H9 (cell line): ENCODE data around the gene SPECC1. TPM values are rescaled to one million over a fixed set of nuclear protein-coding genes. Genes with fewer than 3 reads are reported as not detected.
A peak's percentile ranks its signal among the peaks of the same experiment; 100 is the strongest.

ENCODE experiments used
- DNase-seq: peaks from one replicate; pipeline ENCODE4 v3.0.0-alpha.2; 2017
- H2AFZ ChIP-seq: one replicate; pipeline ENCODE4 v1.6.1; 2013; ENCODE audit warnings: mild to moderate bottlenecking, low read length, control low read depth, moderate library complexity
- H2AK5ac ChIP-seq: 2 replicates; pipeline ENCODE4 v1.6.1; 2013; ENCODE audit warnings: low read length, control low read depth, mixed read lengths; ENCODE audit not compliant: insufficient read length
- H2BK120ac ChIP-seq: one replicate; pipeline ENCODE4 v1.6.1; 2013; ENCODE audit warnings: low read depth, mild to moderate bottlenecking, low read length, control low read depth, inconsistent platforms; ENCODE audit not compliant: poor library complexity, severe bottlenecking
- H2BK12ac ChIP-seq: 2 replicates; pipeline ENCODE4 v1.6.1; 2013; ENCODE audit warnings: low read length, control low read depth, mixed read lengths, low read depth; ENCODE audit not compliant: insufficient read length
- H2BK15ac ChIP-seq: 2 replicates; pipeline ENCODE4 v1.6.1; 2013; ENCODE audit warnings: low read depth, low read length, control low read depth
- H2BK20ac ChIP-seq: one replicate; pipeline ENCODE4 v1.6.1; 2013; ENCODE audit warnings: low read depth, mild to moderate bottlenecking, low read length, control low read depth, inconsistent platforms; ENCODE audit not compliant: poor library complexity, severe bottlenecking
- H2BK5ac ChIP-seq: 2 replicates; pipeline ENCODE4 v1.6.1; 2013; ENCODE audit warnings: low read length, control low read depth, mixed read lengths; ENCODE audit not compliant: insufficient read length
- H3K14ac ChIP-seq: 2 replicates; pipeline ENCODE4 v1.6.1; 2013; ENCODE audit warnings: low read length, control low read depth; ENCODE audit not compliant: insufficient read depth
- H3K18ac ChIP-seq: 2 replicates; pipeline ENCODE4 v1.6.1; 2013; ENCODE audit warnings: low read depth, mild to moderate bottlenecking, mixed read lengths, low read length, control low read depth; ENCODE audit not compliant: insufficient read length
- H3K23ac ChIP-seq: 2 replicates; pipeline ENCODE4 v1.6.1; 2013; ENCODE audit warnings: low read length, control low read depth, mixed read lengths, low read depth; ENCODE audit not compliant: insufficient read length
- H3K23me2 ChIP-seq: 2 replicates; pipeline ENCODE4 v1.6.1; 2013; ENCODE audit warnings: low read depth, mild to moderate bottlenecking, mixed read lengths, low read length, control low read depth; ENCODE audit not compliant: insufficient read length, poor library complexity, severe bottlenecking
- H3K27ac ChIP-seq: 2 replicates; pipeline ENCODE4 v1.5.1; 2013; ENCODE audit warnings: low read length, control low read depth, mixed read lengths, low read depth; ENCODE audit not compliant: insufficient read length
- H3K27me3 ChIP-seq: 2 replicates; pipeline ENCODE4 v1.6.1; 2013; ENCODE audit warnings: low read length, control low read depth, inconsistent platforms; ENCODE audit not compliant: insufficient read depth
- H3K4ac ChIP-seq: 2 replicates; pipeline ENCODE4 v1.6.1; 2013; ENCODE audit warnings: low read depth, mild to moderate bottlenecking, control low read depth, inconsistent platforms, low read length, moderate library complexity
- H3K4me1 ChIP-seq: 2 replicates; pipeline ENCODE4 v1.6.1; 2013; ENCODE audit warnings: low read length, control low read depth, inconsistent platforms; ENCODE audit not compliant: insufficient read depth
- H3K4me2 ChIP-seq: 2 replicates; pipeline ENCODE4 v1.6.1; 2013; ENCODE audit warnings: low read length, control low read depth, mixed read lengths; ENCODE audit not compliant: insufficient read length, insufficient read depth
- H3K56ac ChIP-seq: 2 replicates; pipeline ENCODE4 v1.6.1; 2013; ENCODE audit warnings: low read depth, mild to moderate bottlenecking, mixed read lengths, low read length, control low read depth; ENCODE audit not compliant: insufficient read length
- H3K79me1 ChIP-seq: 2 replicates; pipeline ENCODE4 v1.6.1; 2013; ENCODE audit warnings: low read depth, mild to moderate bottlenecking, moderate library complexity, low read length, control low read depth, inconsistent platforms; ENCODE audit not compliant: insufficient read depth, poor library complexity, severe bottlenecking
- H3K79me2 ChIP-seq: 2 replicates; pipeline ENCODE4 v1.6.1; 2013; ENCODE audit warnings: low read length, control low read depth, inconsistent platforms; ENCODE audit not compliant: insufficient read depth
- H3K9ac ChIP-seq: 2 replicates; pipeline ENCODE4 v1.6.1; 2013; ENCODE audit warnings: low read length, control low read depth, mixed read lengths; ENCODE audit not compliant: insufficient read length; ENCODE audit errors: extremely low read depth
- H3K9me3 ChIP-seq: one replicate; pipeline ENCODE4 v1.6.1; 2013; ENCODE audit warnings: low read depth, low read length, inconsistent platforms; ENCODE audit not compliant: control insufficient read depth
- H3T11ph ChIP-seq: one replicate; pipeline ENCODE4 v1.6.1; 2013; ENCODE audit warnings: mild to moderate bottlenecking, low read length, control low read depth, inconsistent platforms
- H4K20me1 ChIP-seq: one replicate; pipeline ENCODE4 v1.6.1; 2013; ENCODE audit not compliant: control insufficient read depth, insufficient read length, insufficient read depth
- H4K5ac ChIP-seq: 2 replicates; pipeline ENCODE4 v1.6.1; 2013; ENCODE audit warnings: low read depth, mild to moderate bottlenecking, mixed read lengths, low read length, control low read depth; ENCODE audit not compliant: insufficient read length
- H4K8ac ChIP-seq: replicated peaks from 2 replicates; pipeline ENCODE4 v1.6.1; 2013; ENCODE audit warnings: low read length, control low read depth, mixed read lengths, low read depth; ENCODE audit not compliant: insufficient read length
- H4K91ac ChIP-seq: 2 replicates; pipeline ENCODE4 v1.6.1; 2013; ENCODE audit warnings: low read depth, mild to moderate bottlenecking, moderate library complexity, mixed read lengths, low read length, control low read depth; ENCODE audit not compliant: insufficient read length
- H3K27ac Mint-ChIP-seq, 3 experiments: 2 replicates in 2 of 3; 3 replicates in 1 of 3; pipeline ENCODE4 v1.8.0; 2020 to 2021; ENCODE audit warnings: mixed read lengths in 3 of 3, mild to moderate bottlenecking in 1 of 3, moderate library complexity in 1 of 3
- H3K27me3 Mint-ChIP-seq: 2 replicates; pipeline ENCODE4 v1.8.0; 2021; ENCODE audit warnings: low read depth, mild to moderate bottlenecking, moderate library complexity, mixed read lengths
- H3K36me3 Mint-ChIP-seq, 3 experiments: 2 replicates in 2 of 3; 3 replicates in 1 of 3; pipeline ENCODE4 v1.8.0; 2020 to 2021; ENCODE audit warnings: low read depth in 3 of 3, mixed read lengths in 3 of 3; ENCODE audit not compliant: insufficient read depth in 1 of 3
- H3K4me1 Mint-ChIP-seq, 2 experiments: 2 replicates each; pipeline ENCODE4 v1.8.0; 2020; ENCODE audit warnings: mixed read lengths in 2 of 2
- H3K4me3 Mint-ChIP-seq, 2 experiments: 2 replicates in 1 of 2; 3 replicates in 1 of 2; pipeline ENCODE4 v1.8.0; 2020 to 2021; ENCODE audit warnings: mild to moderate bottlenecking in 2 of 2, mixed read lengths in 2 of 2, moderate library complexity in 1 of 2
- H3K9me3 Mint-ChIP-seq, 2 experiments: 2 replicates in 1 of 2; 3 replicates in 1 of 2; pipeline ENCODE4 v1.8.0; 2020; ENCODE audit warnings: mild to moderate bottlenecking in 2 of 2, mixed read lengths in 2 of 2, moderate library complexity in 1 of 2
- WGBS: extraction: QIAGEN DNeasy Blood & Tissue Kit; methylation state at CpG from one replicate; pipeline ENCODE4 v1.1.7; 2013; ENCODE audit warnings: missing lambda C conversion rate, low lambda C conversion rate, mixed read lengths; ENCODE audit not compliant: insufficient read length; ENCODE audit errors: extremely low coverage; 5-methylcytosine and 5-hydroxymethylcytosine counted together
- total RNA-seq: library from RNA; stranded (reverse); gene quantifications from 2 replicates; pipeline ENCODE4 v1.2.1, GENCODE V29; 2021
- TF ChIP-seq, protein P1 (sequence below): fragments of 200-600 bp; sonication (generic); conservative IDR thresholded peaks from 3 replicates; pipeline ENCODE4 v1.8.0; 2021; ENCODE audit warnings: antibody characterized with exemption, mild to moderate bottlenecking

Gene SPECC1
- total RNA-seq, 1 experiment from 2014 or later = 65.7 TPM

DNA sequence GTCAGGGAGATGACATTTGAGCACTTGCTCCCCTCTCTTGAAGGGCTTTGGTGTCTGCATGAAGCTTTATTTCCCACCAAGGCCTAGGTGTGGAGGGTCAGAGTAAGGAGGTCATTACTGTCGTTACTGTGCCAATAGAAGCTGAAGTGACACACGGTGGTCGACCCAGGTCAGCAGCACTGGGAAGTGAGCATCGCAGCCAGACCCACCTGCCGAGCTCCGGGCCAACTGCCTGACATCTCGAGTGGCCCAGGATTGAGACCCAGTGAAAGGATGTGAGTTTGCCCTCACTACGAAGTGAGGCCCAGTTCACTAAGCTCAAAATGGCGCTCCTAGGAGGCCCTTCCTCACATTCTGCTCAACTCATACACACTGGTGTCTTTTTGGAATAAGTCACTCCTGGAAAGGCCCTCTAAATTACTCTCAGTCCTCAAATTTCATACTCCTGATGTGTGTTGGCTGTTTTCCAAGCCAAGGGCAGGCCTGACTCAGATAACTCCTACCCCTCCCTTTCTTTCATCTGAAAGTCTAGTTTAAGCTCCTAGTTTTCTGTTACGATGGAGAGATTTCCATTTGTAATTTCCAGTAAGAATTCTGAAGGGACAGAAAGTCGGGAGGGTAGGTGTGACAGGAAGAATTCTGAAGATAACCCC lies 257.8 kb downstream of the SPECC1 start:
- H2BK15ac ChIP-seq = no peak overlapping the region
- no peak overlapping the region for H3K4me3 Mint-ChIP-seq
- no peaks in the 10 kb centered on the region for H3K23me2 ChIP-seq
- TF ChIP-seq, protein P1, sequence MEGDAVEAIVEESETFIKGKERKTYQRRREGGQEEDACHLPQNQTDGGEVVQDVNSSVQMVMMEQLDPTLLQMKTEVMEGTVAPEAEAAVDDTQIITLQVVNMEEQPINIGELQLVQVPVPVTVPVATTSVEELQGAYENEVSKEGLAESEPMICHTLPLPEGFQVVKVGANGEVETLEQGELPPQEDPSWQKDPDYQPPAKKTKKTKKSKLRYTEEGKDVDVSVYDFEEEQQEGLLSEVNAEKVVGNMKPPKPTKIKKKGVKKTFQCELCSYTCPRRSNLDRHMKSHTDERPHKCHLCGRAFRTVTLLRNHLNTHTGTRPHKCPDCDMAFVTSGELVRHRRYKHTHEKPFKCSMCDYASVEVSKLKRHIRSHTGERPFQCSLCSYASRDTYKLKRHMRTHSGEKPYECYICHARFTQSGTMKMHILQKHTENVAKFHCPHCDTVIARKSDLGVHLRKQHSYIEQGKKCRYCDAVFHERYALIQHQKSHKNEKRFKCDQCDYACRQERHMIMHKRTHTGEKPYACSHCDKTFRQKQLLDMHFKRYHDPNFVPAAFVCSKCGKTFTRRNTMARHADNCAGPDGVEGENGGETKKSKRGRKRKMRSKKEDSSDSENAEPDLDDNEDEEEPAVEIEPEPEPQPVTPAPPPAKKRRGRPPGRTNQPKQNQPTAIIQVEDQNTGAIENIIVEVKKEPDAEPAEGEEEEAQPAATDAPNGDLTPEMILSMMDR = no peak
- no peak overlapping the region for H3K14ac ChIP-seq
- H3K4me1 Mint-ChIP-seq = peaks cover 29 to 34% of the 10 kb centered on the region in 2 experiments
- no peak overlapping the region for H4K5ac ChIP-seq
- H2BK120ac ChIP-seq = no peak overlapping the region
- H4K8ac ChIP-seq = no peak overlapping the region
- no peak overlapping the region for H3K56ac ChIP-seq
- H3K27me3 Mint-ChIP-seq = no peaks in the 10 kb centered on the region
- no peak overlapping the region for H3K9ac ChIP-seq
- H3K79me2 ChIP-seq = no peaks in the 10 kb centered on the region
- no peak overlapping the region for H2AFZ ChIP-seq
- no peak overlapping the region for H2BK5ac ChIP-seq
- peaks cover 6% of the 10 kb centered on the region for H3K4me1 ChIP-seq
- H4K91ac ChIP-seq = no peak overlapping the region
- H3K27ac Mint-ChIP-seq = peak overlapping the region in 1 of 3 experiments; percentile 25; a peak in 2 of 7 replicates
- H2BK12ac ChIP-seq = no peak overlapping the region
- H3K4me2 ChIP-seq = no peak overlapping the region
- H3T11ph ChIP-seq = no peak overlapping the region
- no peak overlapping the region for H2AK5ac ChIP-seq
- no peaks in the 10 kb centered on the region for H4K20me1 ChIP-seq
- no peak overlapping the region for H3K23ac ChIP-seq
- H3K4ac ChIP-seq = no peak overlapping the region
- H3K79me1 ChIP-seq = no peaks in the 10 kb centered on the region
- no peak overlapping the region for H3K18ac ChIP-seq
- no peaks in the 10 kb centered on the region for H3K9me3 ChIP-seq
- no peaks in the 10 kb centered on the region for H3K9me3 Mint-ChIP-seq
- H3K27ac ChIP-seq = no peak overlapping the region
- H3K36me3 Mint-ChIP-seq = peaks cover 11 to 27% (median 13%) of the 10 kb centered on the region in 3 experiments; a peak in 6 of 7 replicates
- DNase-seq = no peak
- no peak overlapping the region for H2BK20ac ChIP-seq
- WGBS = no CpG with 5 or more reads among the region's 11 CpGs
- H3K27me3 ChIP-seq = no peaks in the 10 kb centered on the region
